ENCODE results near the gene MRPS6.

The MRPS6 gene

GRCh38 chr21:34129039-34129891, 55.9 kb downstream of the MRPS6 start:
- H3K36me3 ChIP-seq (ENCODE audit: control insufficient read depth, insufficient read depth, low read length), result peaks cover 4% of the 10 kb centered on the region; the same call in 1 of the 2 replicates
- H3K4me3 ChIP-seq (ENCODE audit: low read length), result no peak overlapping the region
- no peaks in the 10 kb centered on the region for H3K27me3 ChIP-seq (ENCODE audit: control insufficient read depth, insufficient read depth, low read length)
- no peaks in the 10 kb centered on the region for H3K9me3 ChIP-seq (ENCODE audit: control insufficient read depth, insufficient read depth, low read length)
- no CpG with 5 or more reads among the region's 17 CpGs for WGBS (ENCODE audit: insufficient coverage, insufficient read length)
- no peak for DNase-seq (ENCODE audit: low read depth, low spot score)
- peaks cover 8% of the 10 kb centered on the region for H3K4me1 ChIP-seq (ENCODE audit: control insufficient read depth, insufficient read depth, low read length)
- H3K27ac ChIP-seq (ENCODE audit: low read length), result no peak overlapping the region

- H3K4me1 ChIP-seq (ENCODE audit: control insufficient read depth, insufficient read depth, low read length), result peaks cover 8% of the 10 kb centered on the region
- no peaks in the 10 kb centered on the region for H3K9me3 ChIP-seq (ENCODE audit: control insufficient read depth, insufficient read depth, low read length)
- no CpG with 5 or more reads among the region's 5 CpGs for WGBS (ENCODE audit: insufficient coverage, insufficient read length)
- H3K36me3 ChIP-seq (ENCODE audit: control insufficient read depth, insufficient read depth, low read length), result peaks cover 4% of the 10 kb centered on the region; the same call in 1 of the 2 replicates
- no peaks in the 10 kb centered on the region for H3K27me3 ChIP-seq (ENCODE audit: control insufficient read depth, insufficient read depth, low read length)
- no peak overlapping the region for H3K27ac ChIP-seq (ENCODE audit: low read length)
- no peak for DNase-seq (ENCODE audit: low read depth, low spot score)
- no peak overlapping the region for H3K4me3 ChIP-seq (ENCODE audit: low read length)
Observed at GRCh38 chr21:34129901-34130715, 56.7 kb downstream of the MRPS6 start.

- Histone ChIP-seq H3K36me3 (ENCODE audit: control insufficient read depth, insufficient read depth, low read length) (peaks cover 5% of the 10 kb centered on the region; the same call in 1 of the 2 replicates), H3K9me3 (ENCODE audit: control insufficient read depth, insufficient read depth, low read length) (no peaks in the 10 kb centered on the region), H3K4me3 (ENCODE audit: low read length) (no peak overlapping the region), H3K27ac (ENCODE audit: low read length) (no peak overlapping the region), H3K4me1 (ENCODE audit: control insufficient read depth, insufficient read depth, low read length) (peaks cover 8% of the 10 kb centered on the region), H3K27me3 (ENCODE audit: control insufficient read depth, insufficient read depth, low read length) (no peaks in the 10 kb centered on the region)
- no CpG with 5 or more reads among the region's 2 CpGs for WGBS (ENCODE audit: insufficient coverage, insufficient read length)
- no peak for DNase-seq (ENCODE audit: low read depth, low spot score)
Observed at GRCh38 chr21:34130716-34130985, 57.3 kb downstream of the MRPS6 start.

- no peaks in the 10 kb centered on the region for H3K27me3 ChIP-seq (ENCODE audit: control insufficient read depth, insufficient read depth, low read length)
- no CpG with 5 or more reads among the region's 4 CpGs for WGBS (ENCODE audit: insufficient coverage, insufficient read length)
- no peak for DNase-seq (ENCODE audit: low read depth, low spot score)
- H3K9me3 ChIP-seq (ENCODE audit: control insufficient read depth, insufficient read depth, low read length), result no peaks in the 10 kb centered on the region
- no peak overlapping the region for H3K4me3 ChIP-seq (ENCODE audit: low read length)
- peaks cover 8% of the 10 kb centered on the region for H3K4me1 ChIP-seq (ENCODE audit: control insufficient read depth, insufficient read depth, low read length)
- 0 out of 2 replicates have a peak, but pooled peaks cover 2% of the 10 kb centered on the region for H3K36me3 ChIP-seq (ENCODE audit: control insufficient read depth, insufficient read depth, low read length)
- H3K27ac ChIP-seq (ENCODE audit: low read length), result no peak overlapping the region
Observed at GRCh38 chr21:34131586-34131985, 58.2 kb downstream of the MRPS6 start.

- no CpG with 5 or more reads among the region's 13 CpGs for WGBS (ENCODE audit: insufficient coverage, insufficient read length)
- Histone ChIP-seq H3K27me3 (ENCODE audit: control insufficient read depth, insufficient read depth, low read length) (no peaks in the 10 kb centered on the region), H3K4me3 (ENCODE audit: low read length) (no peak overlapping the region), H3K9me3 (ENCODE audit: control insufficient read depth, insufficient read depth, low read length) (no peaks in the 10 kb centered on the region), H3K27ac (ENCODE audit: low read length) (no peak overlapping the region), H3K4me1 (ENCODE audit: control insufficient read depth, insufficient read depth, low read length) (peaks cover 8% of the 10 kb centered on the region), H3K36me3 (ENCODE audit: control insufficient read depth, insufficient read depth, low read length) (0 out of 2 replicates have a peak, but pooled peaks cover 2% of the 10 kb centered on the region)
- DNase-seq (ENCODE audit: low read depth, low spot score), result no peak
Observed at GRCh38 chr21:34132202-34132601, 58.8 kb downstream of the MRPS6 start.

GRCh38 chr21:34132926-34133325, 59.5 kb downstream of the MRPS6 start:
- H3K36me3 ChIP-seq (ENCODE audit: control insufficient read depth, insufficient read depth, low read length), result 0 out of 2 replicates have a peak, but pooled peaks cover 2% of the 10 kb centered on the region
- H3K4me3 ChIP-seq (ENCODE audit: low read length), result no peak overlapping the region
- H3K4me1 ChIP-seq (ENCODE audit: control insufficient read depth, insufficient read depth, low read length), result peaks cover 8% of the 10 kb centered on the region
- no CpG with 5 or more reads among the region's 4 CpGs for WGBS (ENCODE audit: insufficient coverage, insufficient read length)
- no peak overlapping the region for H3K27ac ChIP-seq (ENCODE audit: low read length)
- H3K9me3 ChIP-seq (ENCODE audit: control insufficient read depth, insufficient read depth, low read length), result no peaks in the 10 kb centered on the region
- no peaks in the 10 kb centered on the region for H3K27me3 ChIP-seq (ENCODE audit: control insufficient read depth, insufficient read depth, low read length)
- no peak for DNase-seq (ENCODE audit: low read depth, low spot score)

GRCh38 chr21:34133392-34133791, 60.0 kb downstream of the MRPS6 start:
- H3K4me1 ChIP-seq (ENCODE audit: control insufficient read depth, insufficient read depth, low read length), result peaks cover 8% of the 10 kb centered on the region
- no peak for DNase-seq (ENCODE audit: low read depth, low spot score)
- no peak overlapping the region for H3K27ac ChIP-seq (ENCODE audit: low read length)
- H3K27me3 ChIP-seq (ENCODE audit: control insufficient read depth, insufficient read depth, low read length), result no peaks in the 10 kb centered on the region
- WGBS (ENCODE audit: insufficient coverage, insufficient read length), result no CpG with 5 or more reads among the region's 1 CpG
- H3K4me3 ChIP-seq (ENCODE audit: low read length), result no peak overlapping the region
- 0 out of 2 replicates have a peak, but pooled peaks cover 2% of the 10 kb centered on the region for H3K36me3 ChIP-seq (ENCODE audit: control insufficient read depth, insufficient read depth, low read length)
- H3K9me3 ChIP-seq (ENCODE audit: control insufficient read depth, insufficient read depth, low read length), result no peaks in the 10 kb centered on the region

- no CpG with 5 or more reads among the region's 2 CpGs for WGBS (ENCODE audit: insufficient coverage, insufficient read length)
- Histone ChIP-seq H3K36me3 (ENCODE audit: control insufficient read depth, insufficient read depth, low read length) (0 out of 2 replicates have a peak, but pooled peaks cover 2% of the 10 kb centered on the region), H3K27ac (ENCODE audit: low read length) (no peak overlapping the region), H3K27me3 (ENCODE audit: control insufficient read depth, insufficient read depth, low read length) (no peaks in the 10 kb centered on the region), H3K4me1 (ENCODE audit: control insufficient read depth, insufficient read depth, low read length) (peaks cover 8% of the 10 kb centered on the region), H3K9me3 (ENCODE audit: control insufficient read depth, insufficient read depth, low read length) (no peaks in the 10 kb centered on the region), H3K4me3 (ENCODE audit: low read length) (no peak overlapping the region)
- no peak for DNase-seq (ENCODE audit: low read depth, low spot score)
Observed at GRCh38 chr21:34133802-34134201, 60.4 kb downstream of the MRPS6 start.

GRCh38 chr21:34135330-34135729, 62.0 kb downstream of the MRPS6 start:
- no CpG with 5 or more reads among the region's 5 CpGs for WGBS (ENCODE audit: insufficient coverage, insufficient read length)
- Histone ChIP-seq H3K27ac (ENCODE audit: low read length) (no peak overlapping the region), H3K4me3 (ENCODE audit: low read length) (no peak overlapping the region), H3K4me1 (ENCODE audit: control insufficient read depth, insufficient read depth, low read length) (peaks cover 8% of the 10 kb centered on the region), H3K27me3 (ENCODE audit: control insufficient read depth, insufficient read depth, low read length) (no peaks in the 10 kb centered on the region), H3K9me3 (ENCODE audit: control insufficient read depth, insufficient read depth, low read length) (no peaks in the 10 kb centered on the region), H3K36me3 (ENCODE audit: control insufficient read depth, insufficient read depth, low read length) (0 out of 2 replicates have a peak, but pooled peaks cover 2% of the 10 kb centered on the region)
- DNase-seq (ENCODE audit: low read depth, low spot score), result no peak

- Histone ChIP-seq H3K27ac (ENCODE audit: low read length) (no peak overlapping the region), H3K4me1 (ENCODE audit: control insufficient read depth, insufficient read depth, low read length) (no peaks in the 10 kb centered on the region), H3K27me3 (ENCODE audit: control insufficient read depth, insufficient read depth, low read length) (no peaks in the 10 kb centered on the region), H3K36me3 (ENCODE audit: control insufficient read depth, insufficient read depth, low read length) (peaks cover 4% of the 10 kb centered on the region; the same call in 1 of the 2 replicates), H3K4me3 (ENCODE audit: low read length) (no peak overlapping the region), H3K9me3 (ENCODE audit: control insufficient read depth, insufficient read depth, low read length) (no peaks in the 10 kb centered on the region)
- no peak for DNase-seq (ENCODE audit: low read depth, low spot score)
- WGBS (ENCODE audit: insufficient coverage, insufficient read length), result no CpG with 5 or more reads among the region's 4 CpGs
Observed at GRCh38 chr21:34141373-34141772, 68.0 kb downstream of the MRPS6 start.
